Esophagus squamous epithelium (tissue), 4 donors: ENCODE results near the gene CAMK4.

Experiments used
- POLR2A ChIP-seq, 4 donors: fragments of 450-650 bp; IDR thresholded peaks; one replicate each; pipeline ENCODE4 v1.6.1; 2017; ENCODE audit warnings: antibody characterized with exemption in 4 of 4, mild to moderate bottlenecking in 4 of 4, moderate library complexity in 3 of 4
- TF ChIP-seq, protein P1 (sequence below), 6 experiments: fragments of 450-650 bp in 4 of 6; fragments of 200-600 bp in 2 of 6; sonication (generic) in 2 of 6; IDR thresholded peaks; one replicate each; pipeline ENCODE4 v1.5.1; 2016 to 2019; ENCODE audit warnings: antibody characterized with exemption in 6 of 6, mild to moderate bottlenecking in 4 of 6, moderate library complexity in 4 of 6

DNA sequence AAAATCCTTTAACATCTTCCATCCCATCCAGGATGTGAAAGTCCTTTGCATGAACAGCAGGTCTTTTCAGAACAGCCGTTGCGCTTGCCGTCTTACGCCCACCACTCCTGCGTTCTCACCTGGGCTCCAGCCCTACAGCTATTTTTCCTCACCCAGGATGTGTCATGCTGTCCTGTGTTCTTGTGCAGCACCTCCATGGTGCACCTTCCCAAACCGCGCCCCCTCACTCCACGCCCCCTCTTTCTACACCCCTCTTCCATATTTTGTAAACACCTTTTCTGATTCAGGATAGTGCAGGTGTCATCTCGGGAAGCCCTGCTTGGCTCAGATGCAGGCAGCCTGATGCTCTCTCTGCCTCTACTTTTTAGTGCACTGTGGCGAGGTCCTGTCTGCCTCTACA is 18.4 kb downstream of the CAMK4 start:
- TF ChIP-seq POLR2A (IDR thresholded peaks at IDR 0.05): no peak
- TF ChIP-seq, protein P1, sequence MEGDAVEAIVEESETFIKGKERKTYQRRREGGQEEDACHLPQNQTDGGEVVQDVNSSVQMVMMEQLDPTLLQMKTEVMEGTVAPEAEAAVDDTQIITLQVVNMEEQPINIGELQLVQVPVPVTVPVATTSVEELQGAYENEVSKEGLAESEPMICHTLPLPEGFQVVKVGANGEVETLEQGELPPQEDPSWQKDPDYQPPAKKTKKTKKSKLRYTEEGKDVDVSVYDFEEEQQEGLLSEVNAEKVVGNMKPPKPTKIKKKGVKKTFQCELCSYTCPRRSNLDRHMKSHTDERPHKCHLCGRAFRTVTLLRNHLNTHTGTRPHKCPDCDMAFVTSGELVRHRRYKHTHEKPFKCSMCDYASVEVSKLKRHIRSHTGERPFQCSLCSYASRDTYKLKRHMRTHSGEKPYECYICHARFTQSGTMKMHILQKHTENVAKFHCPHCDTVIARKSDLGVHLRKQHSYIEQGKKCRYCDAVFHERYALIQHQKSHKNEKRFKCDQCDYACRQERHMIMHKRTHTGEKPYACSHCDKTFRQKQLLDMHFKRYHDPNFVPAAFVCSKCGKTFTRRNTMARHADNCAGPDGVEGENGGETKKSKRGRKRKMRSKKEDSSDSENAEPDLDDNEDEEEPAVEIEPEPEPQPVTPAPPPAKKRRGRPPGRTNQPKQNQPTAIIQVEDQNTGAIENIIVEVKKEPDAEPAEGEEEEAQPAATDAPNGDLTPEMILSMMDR (IDR thresholded peaks at IDR 0.05): no peak
